T-helper 1 cell (primary cell): ENCODE measurements around the gene NAP1L1.
A peak's percentile ranks its signal among the peaks of the same experiment; 100 is the strongest.

ENCODE experiments used
- DNase-seq, 5 donors: peaks; one replicate each; pipeline ENCODE4 v3.0.0-alpha.2; 2012 to 2020

The NAP1L1 gene

GRCh38 chr12:76037130-76038103 lies 47.1 kb downstream of the NAP1L1 start:
- DNase-seq, result peak in 3 of 5 donors; percentile 19 to 72 (median 30)

DNA sequence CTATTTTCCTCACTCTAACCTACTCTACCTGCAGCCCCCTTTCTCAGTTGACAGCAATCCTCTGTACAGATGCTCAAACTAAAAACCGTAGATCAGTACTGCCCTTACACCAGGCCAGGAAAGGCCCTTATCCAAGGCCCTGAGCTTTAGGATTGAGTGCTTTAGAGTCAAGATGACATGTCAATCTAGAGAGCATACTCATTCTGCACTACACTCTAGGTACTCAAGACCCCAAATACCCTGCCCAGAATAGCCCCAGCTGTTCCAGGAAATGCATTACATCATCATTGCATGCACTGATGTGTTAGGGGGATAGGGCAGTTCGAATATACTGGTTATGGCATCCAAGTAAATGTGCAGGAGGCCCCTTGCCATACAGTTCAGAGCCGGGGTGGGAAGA lies 49.4 kb downstream of the NAP1L1 start:
- DNase-seq, result no peak

- DNase-seq, result no peak
These were observed 51.1 kb downstream of the NAP1L1 start for GRCh38 chr12:76033081-76034011.

GRCh38 chr12:76032043-76032981 lies 52.2 kb downstream of the NAP1L1 start:
- peak; percentile 7 to 57 (median 15) for DNase-seq

GRCh38 chr12:76031414-76032042 lies 53.0 kb downstream of the NAP1L1 start, which contains the start of gene PHLDA1:
Gene PHLDA1, minus strand, starts transcription at chr12:76031776.
- peak; percentile 84 to 95 (median 87) for DNase-seq

GRCh38 chr12:76031081-76031413 lies 53.4 kb downstream of the NAP1L1 start:
- peak in 1 of 5 donors; percentile 8 for DNase-seq

- peak; percentile 11 to 74 (median 23) for DNase-seq
These were observed 54.0 kb downstream of the NAP1L1 start for GRCh38 chr12:76030341-76031080.

GRCh38 chr12:76029982-76030340 lies 54.5 kb downstream of the NAP1L1 start:
- no peak for DNase-seq

GRCh38 chr12:76028571-76029277 lies 55.8 kb downstream of the NAP1L1 start:
- no peak for DNase-seq

GRCh38 chr12:76026643-76027063 lies 57.8 kb downstream of the NAP1L1 start:
- no peak for DNase-seq

GRCh38 chr12:76025601-76026575 lies 58.6 kb downstream of the NAP1L1 start:
- no peak for DNase-seq

- DNase-seq, result no peak
These were observed 59.4 kb downstream of the NAP1L1 start for GRCh38 chr12:76024942-76025600.

- no peak for DNase-seq
These were observed 60.2 kb downstream of the NAP1L1 start for GRCh38 chr12:76024102-76024781.

- DNase-seq, result no peak
These were observed 61.3 kb downstream of the NAP1L1 start for GRCh38 chr12:76023069-76023690.

DNA sequence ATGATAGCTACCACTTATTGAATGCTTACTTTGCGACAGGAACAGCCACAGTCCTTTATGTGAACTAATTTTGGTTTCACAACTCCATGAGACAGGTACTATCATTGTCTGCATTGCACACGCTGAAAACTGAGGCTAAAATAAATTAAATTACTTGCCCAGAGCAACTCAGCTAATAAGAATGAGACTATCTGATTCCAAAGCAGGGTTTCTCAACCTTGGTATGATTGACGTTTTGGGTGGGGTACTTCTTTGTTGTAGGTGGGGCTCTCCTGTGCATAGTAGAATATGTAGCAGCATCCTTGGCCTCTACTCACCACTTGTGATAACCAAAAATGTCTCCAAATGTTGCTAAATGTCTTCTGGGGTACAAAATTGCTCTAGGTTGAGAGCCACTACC lies 62.0 kb downstream of the NAP1L1 start:
- DNase-seq, result no peak

- peak in 4 of 5 donors; percentile 35 to 91 (median 46) for DNase-seq
These were observed 63.5 kb downstream of the NAP1L1 start for GRCh38 chr12:76020731-76021672.
